Kidney epithelial cell (primary cell): Measurements from ENCODE around the gene STX2. TPM values are rescaled to one million over a fixed set of nuclear protein-coding genes. Genes with fewer than 3 reads are reported as not detected.

Experiments used
- DNase-seq: peaks from one replicate; pipeline ENCODE4 v3.0.0-alpha.2; 2010; ENCODE audit warnings: low read depth
- H3K27me3 ChIP-seq: 2 replicates; pipeline ENCODE4 v1.6.0; 2011; ENCODE audit warnings: low read length; ENCODE audit not compliant: control insufficient read depth, insufficient read depth
- H3K36me3 ChIP-seq: 2 replicates; pipeline ENCODE4 v1.5.1; 2011; ENCODE audit warnings: low read length; ENCODE audit not compliant: control insufficient read depth, insufficient read depth
- H3K4me3 ChIP-seq: 2 replicates; pipeline ENCODE4 v1.5.1; 2011; ENCODE audit warnings: low read depth, mild to moderate bottlenecking, control low read depth, low read length
- CTCF ChIP-seq: IDR thresholded peaks from 2 replicates; pipeline ENCODE4 v1.5.1; 2011; ENCODE audit warnings: mild to moderate bottlenecking, moderate library complexity, low read length, control low read depth, inconsistent platforms; ENCODE audit not compliant: insufficient read depth, poor library complexity, severe bottlenecking
- total RNA-seq: library from RNA; depleted of rRNA; stranded (reverse); fragments of >200 nt; gene quantifications from 2 replicates; pipeline ENCODE4 v1.2.3, GENCODE V29; 2015

STX2 gene
- total RNA-seq, 1 donor from 2014 or later = 24.4 TPM

- no peaks in the 10 kb centered on the region for H3K27me3 ChIP-seq
- no peak for TF ChIP-seq CTCF
- H3K36me3 ChIP-seq = no peaks in the 10 kb centered on the region
- no peak for DNase-seq
- no peak overlapping the region for H3K4me3 ChIP-seq
These were observed 95.4 kb downstream of the STX2 start for GRCh38 chr12:130743606-130744005.

- TF ChIP-seq CTCF = no peak
- Histone ChIP-seq H3K4me3 (no peak overlapping the region), H3K36me3 (no peaks in the 10 kb centered on the region), H3K27me3 (no peaks in the 10 kb centered on the region)
- no peak for DNase-seq
These were observed 95.9 kb downstream of the STX2 start for GRCh38 chr12:130743176-130743575.

GRCh38 chr12:130742716-130743115 is 96.3 kb downstream of the STX2 start:
- Histone ChIP-seq H3K36me3 (no peaks in the 10 kb centered on the region), H3K4me3 (no peak overlapping the region), H3K27me3 (no peaks in the 10 kb centered on the region)
- no peak for TF ChIP-seq CTCF
- no peak for DNase-seq

DNA sequence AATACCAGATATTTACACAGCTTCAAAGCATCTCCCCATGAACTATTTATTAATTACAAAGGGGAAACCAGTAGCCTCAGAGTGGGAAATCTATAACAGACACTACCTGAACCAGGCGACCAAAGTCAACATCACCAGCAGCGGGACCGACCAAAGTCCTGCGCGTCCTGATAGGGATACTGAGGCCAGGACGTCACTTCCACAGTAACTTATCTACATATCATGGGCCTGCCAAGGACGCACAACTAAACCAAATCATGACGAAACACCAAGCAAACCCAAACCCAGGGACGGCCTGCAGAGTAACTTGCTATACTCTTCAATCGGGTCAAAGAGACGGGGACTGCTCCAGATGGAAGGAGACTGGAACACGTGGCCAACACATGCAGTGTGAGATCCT is 96.9 kb downstream of the STX2 start:
- no peak for TF ChIP-seq CTCF
- no peak for DNase-seq
- Histone ChIP-seq H3K4me3 (no peak overlapping the region), H3K36me3 (no peaks in the 10 kb centered on the region), H3K27me3 (no peaks in the 10 kb centered on the region)

Other genes with a start within 250 kb of the STX2 start
- 0.50 and 0.82 TPM in 2 replicates for gene RIMBP2, start 123.0 kb downstream of the STX2 start, total RNA-seq
- gene RAN, start 32.8 kb upstream of the STX2 start, total RNA-seq = 344 and 351 TPM in 2 replicates
- 0.08 TPM in 1 of 2 replicates, not detected in the other for gene ADGRD1, start 114.7 kb upstream of the STX2 start, total RNA-seq